H1 (cell line): Measurements from ENCODE around the gene GRK3. TPM values are rescaled to one million over a fixed set of nuclear protein-coding genes. Genes with fewer than 3 reads are reported as not detected.

Experiments
- CTCF ChIA-PET: fragments of 300-600 bp; sonication (Branson Sonifier 250); formaldehyde crosslinking; loops from one replicate; lab custom pipeline; 2021; ENCODE audit not compliant: partially characterized antibody; lab: Charles Lee
- POLR2A ChIA-PET: fragments of 300-600 bp; sonication (Branson Sonifier 250); formaldehyde crosslinking; loops from one replicate; lab custom pipeline; 2021; ENCODE audit warnings: inconsistent platforms; ENCODE audit not compliant: partially characterized antibody; lab: Charles Lee
- DNase-seq, 2 experiments: peaks; one replicate each; pipeline versions ENCODE4 v3.0.0 to v3.0.0-alpha.2; 2010 to 2022; ENCODE audit warnings: low spot score in 2 of 2, low read depth in 1 of 2, mixed read lengths in 1 of 2
- FAIRE-seq: peaks from 2 replicates; lab custom pipeline; 2011; peaks lifted over from hg19 to GRCh38; lab: Jason Lieb, UNC
- H2AFZ ChIP-seq: 2 replicates; pipeline ENCODE4 v1.8.1; 2012; ENCODE audit warnings: low read length, inconsistent platforms
- H2AK5ac ChIP-seq: 2 replicates; pipeline ENCODE4 v1.6.1; 2013; ENCODE audit warnings: low read depth, low read length
- H2BK120ac ChIP-seq: replicated peaks from 2 replicates; pipeline ENCODE3; 2013; ENCODE audit warnings: low read depth, low read length, inconsistent platforms
- H2BK12ac ChIP-seq: 2 replicates; pipeline ENCODE4 v1.6.1; 2013; ENCODE audit warnings: low read depth, low read length
- H2BK15ac ChIP-seq: 2 replicates; pipeline ENCODE4 v1.6.1; 2013; ENCODE audit warnings: low read length
- H2BK20ac ChIP-seq: 2 replicates; pipeline ENCODE4 v1.6.1; 2013; ENCODE audit warnings: low read length
- H2BK5ac ChIP-seq: 2 replicates; pipeline ENCODE4 v1.6.1; 2013; ENCODE audit warnings: low read depth, low read length
- H3K14ac ChIP-seq: 2 replicates; pipeline ENCODE4 v1.6.1; 2013; ENCODE audit warnings: inconsistent platforms; ENCODE audit not compliant: insufficient read length
- H3K18ac ChIP-seq: 2 replicates; pipeline ENCODE4 v1.6.1; 2013; ENCODE audit warnings: low read length; ENCODE audit errors: extremely low read depth
- H3K23ac ChIP-seq: 2 replicates; pipeline ENCODE4 v1.6.1; 2013; ENCODE audit warnings: inconsistent platforms; ENCODE audit not compliant: insufficient read length
- H3K23me2 ChIP-seq: 2 replicates; pipeline ENCODE4 v1.6.1; 2013; ENCODE audit warnings: low read depth, low read length
- H3K27ac ChIP-seq: 2 replicates; pipeline ENCODE4 v1.6.1; 2011; ENCODE audit warnings: low read depth, low read length, inconsistent platforms
- H3K27me3 ChIP-seq, 4 experiments: replicated peaks in 1 of 4; 1 replicate in 1 of 4; 2 replicates in 3 of 4; pipeline versions ENCODE4 v1.6.1 to v1.8.1; 2011 to 2013; ENCODE audit warnings: low read length in 3 of 4, mild to moderate bottlenecking in 3 of 4, inconsistent platforms in 2 of 4, mixed read lengths in 2 of 4, moderate library complexity in 1 of 4; ENCODE audit not compliant: control insufficient read depth in 3 of 4, insufficient read depth in 3 of 4; ENCODE audit errors: extremely low read depth in 1 of 4
- H3K36me3 ChIP-seq, 4 experiments: 2 replicates each; pipeline versions ENCODE4 v1.6.1 to v1.8.1; 2011 to 2013; ENCODE audit warnings: mild to moderate bottlenecking in 4 of 4, low read length in 3 of 4, moderate library complexity in 2 of 4, control low read depth in 1 of 4, inconsistent platforms in 1 of 4; ENCODE audit not compliant: insufficient read depth in 4 of 4, control insufficient read depth in 2 of 4
- H3K4ac ChIP-seq: replicated peaks from 2 replicates; pipeline ENCODE3; 2013; ENCODE audit warnings: low read length, low read depth, mixed read lengths, inconsistent platforms; ENCODE audit not compliant: insufficient read length
- H3K4me1 ChIP-seq, 4 experiments: replicated peaks in 1 of 4; 1 replicate in 1 of 4; 2 replicates in 3 of 4; pipeline versions ENCODE4 v1.6.1 to v1.8.1; 2011 to 2013; ENCODE audit warnings: low read length in 3 of 4, inconsistent platforms in 2 of 4, mixed read lengths in 1 of 4; ENCODE audit not compliant: insufficient read depth in 4 of 4, control insufficient read depth in 3 of 4
- H3K4me2 ChIP-seq, 2 experiments: 2 replicates each; pipeline versions ENCODE4 v1.6.1 to v1.8.1; 2011 to 2013; ENCODE audit warnings: low read depth in 2 of 2, low read length in 2 of 2, control low read depth in 1 of 2, inconsistent platforms in 1 of 2, mild to moderate bottlenecking in 1 of 2; ENCODE audit not compliant: insufficient read depth in 1 of 2
- H3K4me3 ChIP-seq, 4 experiments: fragments of 200-600, 300-600 bp in 1 of 4; sonication (generic), shearing (Covaris generic), sonication (Bioruptor Twin) in 1 of 4; 2 replicates each; pipeline versions ENCODE4 v1.5.1 to v1.8.1; 2011 to 2016; ENCODE audit warnings: low read length in 4 of 4, low read depth in 3 of 4, control low read depth in 2 of 4, inconsistent platforms in 2 of 4, mild to moderate bottlenecking in 2 of 4, mixed read lengths in 1 of 4, moderate library complexity in 1 of 4; ENCODE audit not compliant: insufficient read depth in 2 of 4; ENCODE audit errors: extremely low read depth in 1 of 4
- H3K56ac ChIP-seq: replicated peaks from 2 replicates; pipeline ENCODE3; 2013; ENCODE audit warnings: low read depth, mild to moderate bottlenecking, mixed read lengths, low read length, inconsistent platforms; ENCODE audit not compliant: insufficient read length
- H3K79me1 ChIP-seq: 2 replicates; pipeline ENCODE4 v1.6.1; 2013; ENCODE audit warnings: low read depth, low read length, control low read depth
- H3K79me2 ChIP-seq, 2 experiments: 2 replicates each; pipeline versions ENCODE4 v1.6.1 to v1.8.1; 2012 to 2013; ENCODE audit warnings: low read length in 2 of 2, mild to moderate bottlenecking in 2 of 2, inconsistent platforms in 1 of 2; ENCODE audit not compliant: insufficient read depth in 2 of 2, control insufficient read depth in 1 of 2
- H3K9ac ChIP-seq, 4 experiments: replicated peaks in 1 of 4; 1 replicate in 1 of 4; 2 replicates in 3 of 4; pipeline versions ENCODE4 v1.6.1 to v1.8.1; 2011 to 2013; ENCODE audit warnings: low read depth in 3 of 4, low read length in 3 of 4, control low read depth in 2 of 4, mild to moderate bottlenecking in 2 of 4, moderate library complexity in 2 of 4, inconsistent platforms in 1 of 4; ENCODE audit errors: extremely low read depth in 1 of 4
- H3K9me3 ChIP-seq, 2 experiments: 2 replicates each; pipeline versions ENCODE4 v1.6.1 to v1.8.1; 2012 to 2013; ENCODE audit warnings: mild to moderate bottlenecking in 2 of 2, moderate library complexity in 2 of 2, control low read depth in 1 of 2, inconsistent platforms in 1 of 2, low read depth in 1 of 2, low read length in 1 of 2, mixed read lengths in 1 of 2; ENCODE audit not compliant: insufficient read depth in 2 of 2
- H4K20me1 ChIP-seq, 2 experiments: replicated peaks in 1 of 2; 2 replicates each; pipeline versions ENCODE3 to v1.8.1; 2011 to 2013; ENCODE audit warnings: inconsistent platforms in 2 of 2, low read length in 2 of 2, mild to moderate bottlenecking in 1 of 2; ENCODE audit not compliant: insufficient read depth in 2 of 2, control insufficient read depth in 1 of 2
- H4K5ac ChIP-seq: 2 replicates; pipeline ENCODE4 v1.6.1; 2013; ENCODE audit warnings: low read length, low read depth, mixed read lengths, inconsistent platforms; ENCODE audit not compliant: insufficient read length
- H4K8ac ChIP-seq: 2 replicates; pipeline ENCODE4 v1.8.0; 2013; ENCODE audit warnings: mild to moderate bottlenecking, moderate library complexity, low read length, inconsistent platforms; ENCODE audit not compliant: insufficient read depth; ENCODE audit errors: extremely low read depth
- H4K91ac ChIP-seq: replicated peaks from 2 replicates; pipeline ENCODE3; 2013; ENCODE audit warnings: low read length, mixed read lengths, inconsistent platforms; ENCODE audit not compliant: insufficient read length
- ASH2L ChIP-seq: fragments of 200-600, 300-600 bp; sonication (generic); IDR thresholded peaks from one replicate; pipeline ENCODE4 v1.7.1; 2017; ENCODE audit warnings: low read length
- CHD1 ChIP-seq: IDR thresholded peaks from 2 replicates; pipeline ENCODE4 v1.6.1; 2012; ENCODE audit warnings: low read depth, low read length, improper control_type of control experiment
- EZH2 ChIP-seq: fragments of 200-600 bp; sonication (generic); IDR thresholded peaks from 2 replicates; pipeline ENCODE4 v1.7.1; 2012; ENCODE audit warnings: low read depth, mild to moderate bottlenecking, moderate library complexity, low read length, inconsistent platforms; ENCODE audit not compliant: severe bottlenecking
- HDAC6 ChIP-seq: IDR thresholded peaks from one replicate; pipeline ENCODE4 v1.7.1; 2012; ENCODE audit warnings: low read depth, mild to moderate bottlenecking, inconsistent platforms, low read length, moderate library complexity
- JUN ChIP-seq: IDR thresholded peaks from 2 replicates; pipeline ENCODE4 v1.6.1; 2011; ENCODE audit warnings: low read depth, mild to moderate bottlenecking, improper control_type of control experiment, low read length
- KDM5A ChIP-seq: fragments of 200-600 bp; IDR thresholded peaks from 2 replicates; pipeline ENCODE4 v1.7.1; 2012; ENCODE audit warnings: mild to moderate bottlenecking, low read length, inconsistent platforms, mixed read lengths
- MAFK ChIP-seq: IDR thresholded peaks from 2 replicates; pipeline ENCODE4 v1.6.1; 2012; ENCODE audit warnings: low read depth, mild to moderate bottlenecking, improper control_type of control experiment, low read length
- NANOG ChIP-seq: IDR thresholded peaks from 2 replicates; pipeline ENCODE4 v1.6.1; 2011; ENCODE audit warnings: low read length, low read depth, mild to moderate bottlenecking, inconsistent platforms; ENCODE audit not compliant: insufficient read depth, poor library complexity, severe bottlenecking
- NRF1 ChIP-seq: IDR thresholded peaks from 2 replicates; pipeline ENCODE4 v1.6.1; 2011; ENCODE audit warnings: mild to moderate bottlenecking, low read depth, low read length, improper control_type of control experiment
- PHF8 ChIP-seq: fragments of 200-600 bp; sonication (generic); conservative IDR thresholded peaks from 2 replicates; pipeline ENCODE4 v1.7.1; 2012; ENCODE audit warnings: low read depth, mild to moderate bottlenecking, inconsistent platforms, low read length, moderate library complexity
- POLR2A ChIP-seq, 2 experiments: IDR thresholded peaks; 1 replicate in 1 of 2; 2 replicates in 1 of 2; pipeline ENCODE4 v1.6.1; 2011; ENCODE audit warnings: low read depth in 2 of 2, low read length in 2 of 2, mild to moderate bottlenecking in 2 of 2; ENCODE audit errors: control extremely low read depth in 1 of 2
- RAD21 ChIP-seq, 2 experiments: IDR thresholded peaks in 1 of 2; conservative IDR thresholded peaks in 1 of 2; 2 replicates each; pipeline ENCODE4 v1.6.1; 2011; ENCODE audit warnings: low read depth in 2 of 2, low read length in 2 of 2, improper control_type of control experiment in 1 of 2, inconsistent platforms in 1 of 2, mild to moderate bottlenecking in 1 of 2, moderate library complexity in 1 of 2
- TCF12 ChIP-seq: IDR thresholded peaks from 2 replicates; pipeline ENCODE4 v1.6.1; 2011; ENCODE audit warnings: low read depth, mild to moderate bottlenecking, low read length
- USF2 ChIP-seq: IDR thresholded peaks from 2 replicates; pipeline ENCODE4 v1.6.1; 2011; ENCODE audit warnings: low read length, improper control_type of control experiment
- WGBS, 2 experiments: shearing (Covaris generic) in 1 of 2; methylation state at CpG; one replicate each; pipeline versions ENCODE4 v1.1.6 to v1.1.7; 2013 to 2015; ENCODE audit warnings: low lambda C conversion rate in 2 of 2, mixed read lengths in 2 of 2, inconsistent platforms in 1 of 2, low coverage in 1 of 2, missing lambda C conversion rate in 1 of 2; ENCODE audit not compliant: insufficient replicate concordance in 2 of 2, insufficient coverage in 1 of 2, insufficient read length in 1 of 2; ENCODE audit errors: extremely low coverage in 1 of 2, missing lambda C conversion rate in 1 of 2; 5-methylcytosine and 5-hydroxymethylcytosine counted together
- polyA plus RNA-seq, 7 experiments: library from polyadenylated mRNA; depleted of rRNA in 3 of 7; stranded (reverse) in 5 of 7; unstranded in 2 of 7; fragments of >200 nt in 5 of 7; fragments of 200-250 nt in 2 of 7; gene quantifications; 1 replicate in 5 of 7; 2 replicates in 1 of 7; 4 replicates in 1 of 7; pipeline versions ENCODE4 v1.2.1 to v1.2.3, GENCODE V29; 2011 to 2013; ENCODE audit warnings: missing spikeins in 2 of 7, mixed read lengths in 2 of 7
- total RNA-seq: library from RNA; stranded (reverse); fragmentation: NEBNext Ultra II Directional; extraction: Animal tissue kit (Norgen Biotek cat#: 25700); gene quantifications from 2 replicates; pipeline ENCODE4 v1.2.1, GENCODE V29; 2021

The GRK3 gene
- total and polyA plus RNA-seq, 2 of the 8 experiments (the other 6 are each of a cell fraction or from before 2014, with no cell fraction given): 7.5 to 35.3 TPM

DNA sequence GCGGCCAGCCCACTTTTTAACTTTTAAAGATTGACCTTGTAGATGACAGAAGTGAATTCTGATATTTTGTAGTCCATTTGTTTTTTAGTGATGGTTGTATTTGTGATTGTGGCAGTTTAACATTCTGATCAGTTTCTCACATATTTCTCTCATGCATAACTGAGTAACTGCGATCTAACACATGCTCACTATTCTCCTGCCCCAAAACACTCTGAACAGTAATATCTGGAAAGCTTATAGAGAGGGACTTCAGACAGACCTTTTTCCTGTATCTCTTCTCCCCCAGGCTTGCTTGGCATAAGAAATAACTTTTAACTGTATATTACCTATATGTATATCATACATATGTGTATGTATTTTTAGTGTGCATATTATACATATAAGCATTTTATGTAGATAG lies 140.2 kb downstream of the GRK3 start:
- Histone ChIP-seq H2BK15ac (no peak overlapping the region), H4K91ac (no peak overlapping the region), H3K9ac (no peak overlapping the region), H2BK20ac (no peak overlapping the region), H3K9me3 (no peaks in the 10 kb centered on the region), H3K4ac (no peak overlapping the region), H4K20me1 (no peaks in the 10 kb centered on the region), H3K4me2 (no peak overlapping the region), H2BK5ac (no peak overlapping the region), H3K27ac (no peak overlapping the region), H3K27me3 (no peaks in the 10 kb centered on the region), H3K36me3 (no peaks in the 10 kb centered on the region), H3K79me2 (no peaks in the 10 kb centered on the region), H2AK5ac (no peak overlapping the region), H3K18ac (no peak overlapping the region), H3K4me1 (no peaks in the 10 kb centered on the region), H3K4me3 (no peak overlapping the region), H3K79me1 (no peaks in the 10 kb centered on the region), H2BK120ac (no peak overlapping the region), H2BK12ac (no peak overlapping the region), H3K14ac (no peak overlapping the region), H2AFZ (no peak overlapping the region), H3K23ac (no peak overlapping the region), H4K8ac (no peak overlapping the region), H4K5ac (no peak overlapping the region), H3K56ac (no peak overlapping the region), H3K23me2 (no peaks in the 10 kb centered on the region)
- DNase-seq (no peak), FAIRE-seq (no peak)
- ChIA-PET POLR2A (no interaction called here), CTCF (interaction anchor here (1.7 kb wide), 1 partner anchor 69 kb away, joined by 4 read pairs; no protein-coding TSS in a partner anchor)
- 93% methylated on average over 2 of the region's 2 CpGs; no CpG with 5 or more reads in 1 of the 2 experiments for WGBS, 2 experiments
- no peak for TF ChIP-seq TCF12
- no peak for TF ChIP-seq POLR2A (IDR thresholded peaks at IDR 0.05; ENCODE audit: control extremely low read depth in 1 of 2, low read depth in 2 of 2, low read length in 2 of 2)
- TF ChIP-seq MAFK: no peak
- TF ChIP-seq RAD21 (IDR thresholded peaks at IDR 0.05 in 1 of 2, conservative IDR thresholded peaks at IDR 0.05 in 1 of 2; ENCODE audit: low read depth in 2 of 2, low read length in 2 of 2): no peak
- TF ChIP-seq JUN: no peak
- no peak for TF ChIP-seq NANOG
- TF ChIP-seq USF2: no peak
- no peak for TF ChIP-seq EZH2
- no peak for TF ChIP-seq CHD1
- TF ChIP-seq PHF8: no peak
- TF ChIP-seq KDM5A: no peak
- no peak for TF ChIP-seq HDAC6
- no peak for TF ChIP-seq ASH2L
- TF ChIP-seq NRF1: no peak
